Measurements from ENCODE around the gene OPRL1.

GRCh38 chr20:64077094-64077493 lies 2.8 kb upstream of the OPRL1 start:
- no peak for TF ChIP-seq POLR2A (IDR thresholded peaks at IDR 0.05)
- no peak for TF ChIP-seq CTCF (IDR thresholded peaks at IDR 0.05)
